Activated naive CD4-positive, alpha-beta T cell treated with anti-CD3 and anti-CD28 coated beads, Interleukin-2, amount 50 U/mL, for 16 hours (primary cell): ENCODE measurements around the gene GPR137.
"Not testable (repeated sequence)": the region's sequence is repeated elsewhere in the genome, so short reads cannot be mapped to it uniquely, and the experiment has no call there.

ENCODE experiments used
- DNase-seq: peaks from one replicate; pipeline ENCODE4 v3.0.0-alpha.2; 2020

GPR137 gene, protein sequence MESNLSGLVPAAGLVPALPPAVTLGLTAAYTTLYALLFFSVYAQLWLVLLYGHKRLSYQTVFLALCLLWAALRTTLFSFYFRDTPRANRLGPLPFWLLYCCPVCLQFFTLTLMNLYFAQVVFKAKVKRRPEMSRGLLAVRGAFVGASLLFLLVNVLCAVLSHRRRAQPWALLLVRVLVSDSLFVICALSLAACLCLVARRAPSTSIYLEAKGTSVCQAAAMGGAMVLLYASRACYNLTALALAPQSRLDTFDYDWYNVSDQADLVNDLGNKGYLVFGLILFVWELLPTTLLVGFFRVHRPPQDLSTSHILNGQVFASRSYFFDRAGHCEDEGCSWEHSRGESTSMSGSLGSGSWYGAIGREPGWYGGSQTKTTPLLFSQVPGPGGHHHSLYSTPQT

GRCh38 chr11:64284962-64285884 is at the start of gene GPR137:
GPR137 (plus strand) TSS chr11:64285848; CDS start chr11:64286525, 677 bp downstream.
- DNase-seq, result peak; percentile 93

DNA sequence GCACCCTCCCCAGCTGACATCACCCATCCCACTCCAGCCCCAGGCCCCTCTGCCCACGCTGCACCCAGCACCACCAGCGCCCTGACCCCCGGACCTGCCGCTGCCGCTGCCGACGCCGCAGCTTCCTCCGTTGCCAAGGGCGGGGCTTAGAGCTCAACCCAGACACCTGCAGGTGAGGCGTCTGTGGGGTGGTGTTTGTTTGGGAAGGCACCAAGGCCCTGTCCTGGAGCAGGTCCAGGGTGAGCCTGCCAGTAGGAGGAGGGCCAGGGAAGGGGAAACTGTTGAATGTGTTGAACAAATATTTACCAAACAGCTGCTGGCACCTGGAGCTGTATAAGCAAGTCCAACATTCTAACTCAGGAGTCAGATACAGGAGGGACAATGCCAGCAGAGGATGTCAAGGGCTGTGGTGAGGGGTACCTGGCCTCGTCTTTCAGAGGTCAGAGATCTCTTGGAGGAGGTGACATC is 48.1 kb upstream of the GPR137 start:
- no peak for DNase-seq

DNA sequence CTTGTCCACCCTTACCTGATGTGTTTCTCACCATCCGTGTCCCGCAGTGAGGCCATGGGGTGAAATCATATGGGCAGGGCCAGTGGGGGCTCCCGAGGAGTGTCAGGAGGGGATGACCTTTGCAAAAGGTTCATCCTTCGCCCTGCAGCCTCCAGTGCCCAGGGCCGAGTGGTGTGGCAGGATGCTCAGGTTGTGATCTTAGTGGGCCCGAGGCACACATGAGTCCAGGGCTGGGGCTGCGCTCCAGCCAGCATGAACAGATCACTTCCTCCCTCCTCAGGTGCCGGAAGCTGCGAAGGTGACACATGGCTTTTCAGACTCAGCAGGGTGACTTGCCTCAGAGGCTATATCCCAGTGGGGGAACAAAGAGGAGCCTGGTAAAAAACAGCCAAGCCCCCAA is 47.6 kb upstream of the GPR137 start:
- no peak for DNase-seq

- no peak for DNase-seq
These were observed 46.6 kb upstream of the GPR137 start for GRCh38 chr11:64238999-64239398.

GRCh38 chr11:64239662-64240434 is 45.8 kb upstream of the GPR137 start:
- DNase-seq, result no peak

DNA sequence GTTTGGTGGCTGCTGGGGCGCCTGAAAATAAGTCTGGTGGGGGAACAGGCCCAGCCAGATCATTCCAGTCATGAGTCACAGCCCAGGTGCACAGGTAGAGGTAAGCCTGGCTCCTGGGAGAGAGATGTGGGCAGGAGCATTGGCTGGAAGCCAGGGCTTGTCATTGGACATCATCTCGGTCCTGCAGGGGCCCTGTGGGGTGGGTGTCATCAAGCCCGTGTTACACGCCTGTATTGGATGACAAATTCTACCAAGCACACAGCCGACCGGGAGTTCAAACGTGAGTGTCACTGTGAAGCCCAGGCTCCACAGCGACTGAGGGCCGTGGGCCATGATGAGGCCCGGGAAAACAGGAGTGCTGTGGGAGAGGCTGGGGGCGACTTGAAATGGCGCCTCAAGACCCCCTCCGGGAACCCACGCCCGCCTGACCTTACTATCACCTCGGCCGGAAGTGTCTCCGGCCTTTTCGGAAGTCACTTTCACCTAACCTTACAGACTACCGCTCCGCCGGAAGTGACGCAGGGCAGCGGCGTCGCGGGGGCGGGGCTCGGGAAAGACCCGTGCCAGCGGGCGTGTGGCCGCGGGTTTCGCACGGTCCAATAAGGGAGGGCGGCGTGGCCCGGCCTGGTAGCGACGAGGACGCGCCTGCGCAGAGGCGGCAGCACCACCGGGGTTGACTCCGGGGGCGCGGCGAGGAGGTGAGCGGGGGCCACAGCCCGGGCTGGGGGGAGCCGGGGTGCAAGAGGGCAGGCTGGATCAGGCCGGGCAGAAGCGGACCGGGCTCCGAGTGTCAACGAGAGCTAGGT is 45.0 kb upstream of the GPR137 start, which contains the start of gene FKBP2:
Gene FKBP2 (plus strand): TSS at position 661 of the 806 bp plus-strand sequence. CDS start 1,293 bp downstream, outside the sequence.
- peak; percentile 98 for DNase-seq

- DNase-seq, result no peak
These were observed 44.5 kb upstream of the GPR137 start for GRCh38 chr11:64241241-64241490.

DNA sequence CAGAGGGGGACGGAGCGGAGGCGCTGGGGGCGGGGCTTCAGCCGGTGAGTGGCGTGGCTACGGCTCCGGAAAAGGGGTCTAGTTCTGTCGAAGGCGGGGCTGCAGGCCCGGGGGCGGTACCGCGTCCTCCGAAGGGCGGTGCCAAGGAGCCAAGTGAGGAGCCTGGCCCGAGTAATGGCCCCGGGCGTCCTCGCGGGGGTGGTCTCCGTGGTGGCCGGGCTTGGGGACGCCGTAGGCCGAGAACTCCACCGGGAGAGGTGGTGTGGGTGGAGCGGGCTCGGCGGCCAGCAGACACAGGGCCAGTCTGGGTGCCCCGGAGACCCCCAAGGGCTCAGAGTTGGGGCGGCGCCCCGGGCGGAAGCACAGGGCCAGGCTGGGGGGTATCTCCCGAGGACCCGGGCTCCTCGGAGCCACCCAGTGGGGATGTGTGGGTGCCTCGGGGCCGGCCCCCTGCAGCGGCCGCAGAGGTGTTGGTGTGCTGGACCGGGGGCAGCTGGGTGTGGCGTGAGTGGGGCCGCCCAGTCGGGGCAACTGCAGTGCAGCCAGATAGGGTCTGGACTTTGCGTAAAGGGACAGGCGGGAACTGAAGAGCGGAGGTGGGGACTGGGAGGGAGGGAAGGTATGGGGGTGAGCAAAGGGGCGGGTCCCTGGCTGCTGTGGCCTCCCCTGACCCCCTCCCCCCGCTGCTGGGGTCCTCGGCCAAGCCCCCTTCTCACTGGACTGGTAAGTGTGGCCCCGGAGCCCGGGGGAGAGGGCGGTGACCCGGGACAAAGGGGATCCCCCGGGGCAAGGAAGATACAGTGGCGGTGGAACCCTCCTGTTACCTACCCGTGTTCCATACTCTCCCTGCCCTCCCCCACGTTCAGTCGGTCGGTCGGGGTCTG is 43.9 kb upstream of the GPR137 start:
- DNase-seq, result peak; percentile 99

GRCh38 chr11:64243236-64243854 is 42.3 kb upstream of the GPR137 start:
- no peak for DNase-seq

GRCh38 chr11:64244107-64244506 is 41.5 kb upstream of the GPR137 start:
- no peak for DNase-seq

DNA sequence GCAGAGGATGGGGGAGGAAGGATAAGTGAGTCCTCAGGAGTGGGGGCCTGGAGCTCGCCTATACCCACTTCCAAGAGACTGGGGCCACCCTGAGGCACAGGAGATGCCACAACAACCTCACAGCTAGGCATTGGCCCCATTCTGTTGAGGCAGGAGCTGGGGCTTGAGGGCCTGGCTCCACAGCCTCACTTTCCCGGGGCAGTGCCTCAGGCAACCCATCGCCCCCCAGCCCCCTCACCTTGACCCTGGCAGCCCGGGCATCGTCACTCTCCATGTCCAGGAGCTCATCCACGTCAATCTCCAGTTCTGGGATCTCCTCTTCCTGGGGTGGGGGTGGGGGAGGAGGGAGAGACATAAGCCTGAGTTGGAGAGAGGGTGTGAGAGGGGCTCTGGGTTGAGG is 40.7 kb upstream of the GPR137 start:
- DNase-seq, result no peak

DNA sequence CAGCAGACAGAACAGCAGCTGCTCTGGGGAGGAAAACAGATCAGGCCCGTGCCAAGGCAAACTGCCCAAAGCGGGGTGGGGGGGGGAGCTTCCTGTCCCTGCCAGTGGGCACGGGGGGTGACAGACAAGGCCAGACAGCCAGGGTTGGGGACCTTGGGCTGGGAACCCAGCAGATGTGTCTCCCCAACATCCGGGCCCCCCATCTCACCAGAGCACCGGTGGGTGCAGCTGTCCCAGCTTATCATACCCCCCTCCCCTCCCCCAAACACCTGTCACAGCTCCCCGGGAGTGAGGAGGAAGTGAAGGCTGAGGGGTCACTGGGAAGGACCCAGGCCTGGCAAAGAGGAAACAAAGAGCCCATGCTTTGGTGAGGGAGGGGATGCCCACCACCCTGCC is 40.2 kb upstream of the GPR137 start:
- DNase-seq, result no peak

GRCh38 chr11:64245797-64246620 is 39.6 kb upstream of the GPR137 start:
- DNase-seq, result peak; percentile 87

DNA sequence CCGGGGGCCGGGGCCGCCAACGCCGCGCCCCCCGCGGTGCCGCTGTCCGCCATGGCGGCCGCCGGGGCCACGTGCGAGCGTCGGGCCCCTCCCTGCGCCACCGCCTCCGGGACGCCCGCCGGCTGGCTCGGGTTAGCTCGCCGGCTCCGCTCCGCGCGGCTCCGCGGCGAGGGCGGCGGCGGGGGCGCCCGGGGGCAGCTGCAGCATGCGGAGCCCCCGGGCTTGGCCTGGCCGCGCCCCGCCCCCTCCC is 39.1 kb upstream of the GPR137 start:
- not testable (repeated sequence) for DNase-seq

- peak; percentile 89 for DNase-seq
These were observed 38.5 kb upstream of the GPR137 start, which contains the start of gene PPP1R14B for GRCh38 chr11:64246871-64247728. PPP1R14B (minus strand) TSS chr11:64246943; CDS start chr11:64246673, 270 bp downstream.

DNA sequence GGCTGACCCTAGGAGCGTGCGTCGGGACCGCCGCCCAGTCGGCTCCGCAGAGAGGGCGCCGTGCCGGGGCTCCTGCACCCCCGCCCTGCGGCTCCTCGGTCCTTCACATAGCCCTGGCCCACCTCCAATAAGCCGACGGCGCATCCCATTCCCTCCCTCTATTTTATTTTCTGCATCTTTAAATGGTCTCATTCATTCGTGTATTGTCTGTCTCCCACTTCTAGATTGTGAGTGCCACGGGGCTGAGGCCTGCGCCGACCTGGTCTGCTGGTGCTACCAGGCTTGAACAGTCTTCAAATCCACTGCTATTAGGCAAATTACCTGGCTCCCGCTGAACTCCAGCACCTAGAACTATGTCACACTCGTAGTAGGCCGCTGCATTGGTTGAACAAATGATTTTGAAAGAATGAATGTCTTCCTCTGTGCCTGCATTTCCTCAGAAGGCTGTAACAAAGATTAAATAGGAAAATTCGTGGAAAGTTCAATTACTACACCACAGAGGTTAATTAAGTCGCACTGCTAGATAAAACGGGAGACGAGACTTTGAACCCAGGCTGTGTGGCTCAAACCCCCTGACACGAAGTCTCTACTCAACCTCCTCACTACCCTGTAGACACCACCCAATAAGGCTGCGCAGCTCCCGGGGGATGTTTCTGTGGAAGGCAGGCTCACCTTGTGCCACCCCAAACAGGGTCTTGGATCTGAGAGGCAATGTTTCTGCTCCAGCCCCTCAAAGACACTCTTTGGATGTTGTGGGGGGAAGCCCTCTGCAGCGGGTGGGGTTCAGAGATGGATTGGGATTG is 37.7 kb upstream of the GPR137 start:
- no peak for DNase-seq

GRCh38 chr11:64248578-64248977 is 37.1 kb upstream of the GPR137 start:
- DNase-seq, result no peak

- no peak for DNase-seq
These were observed 36.6 kb upstream of the GPR137 start for GRCh38 chr11:64249038-64249437.
